SK-N-SH treated with all-trans-retinoic acid at 6 μM for 48 hours (cell line): ENCODE measurements around the gene RFNG.

Source experiments
- TSHZ2 ChIP-seq: fragments of 250-450 bp; sonication (Bioruptor Pico); IDR thresholded peaks from 2 replicates; pipeline ENCODE4 v1.5.0; 2020; ENCODE audit warnings: mild to moderate bottlenecking, moderate library complexity
- ZC3H10 ChIP-seq: fragments of 250-450 bp; sonication (Bioruptor Pico); IDR thresholded peaks from 2 replicates; pipeline ENCODE4 v1.5.1; 2021; ENCODE audit warnings: mild to moderate bottlenecking, moderate library complexity
- ZFP3 ChIP-seq: fragments of 250-450 bp; sonication (Bioruptor Pico); IDR thresholded peaks from 2 replicates; pipeline ENCODE4 v1.5.0; 2020; ENCODE audit warnings: mild to moderate bottlenecking, moderate library complexity
- TF ChIP-seq, protein P1 (sequence below): fragments of 250-450 bp; sonication (Bioruptor Pico); IDR thresholded peaks from 2 replicates; pipeline ENCODE4 v1.8.0; 2020; ENCODE audit warnings: mild to moderate bottlenecking, moderate library complexity, borderline replicate concordance

DNA sequence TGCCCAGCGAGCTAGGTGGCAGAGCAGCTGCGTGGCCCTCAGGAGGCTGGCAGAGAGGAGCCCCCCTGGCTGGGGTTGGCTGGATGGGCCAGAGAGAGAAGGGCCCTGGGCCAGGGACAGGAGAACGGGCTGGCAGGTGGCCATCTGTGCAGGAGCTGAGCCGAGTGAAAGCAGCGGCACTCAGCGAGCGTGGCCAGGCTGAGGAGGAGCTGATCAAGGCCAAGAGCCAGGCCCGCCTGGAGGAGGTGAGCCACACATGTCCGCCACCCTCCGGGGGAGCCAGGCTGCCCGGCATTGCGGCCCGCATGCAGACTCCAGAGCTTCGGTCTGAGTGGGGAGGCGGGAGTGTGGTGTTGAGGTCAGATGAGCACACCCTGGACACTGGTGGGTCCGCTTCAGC, 22.2 kb downstream of the RFNG start:
- TF ChIP-seq ZC3H10 (CRISPR knock-in tag) (no peak), ZFP3 (no peak), TSHZ2 (CRISPR knock-in tag) (no peak)
- TF ChIP-seq, protein P1, sequence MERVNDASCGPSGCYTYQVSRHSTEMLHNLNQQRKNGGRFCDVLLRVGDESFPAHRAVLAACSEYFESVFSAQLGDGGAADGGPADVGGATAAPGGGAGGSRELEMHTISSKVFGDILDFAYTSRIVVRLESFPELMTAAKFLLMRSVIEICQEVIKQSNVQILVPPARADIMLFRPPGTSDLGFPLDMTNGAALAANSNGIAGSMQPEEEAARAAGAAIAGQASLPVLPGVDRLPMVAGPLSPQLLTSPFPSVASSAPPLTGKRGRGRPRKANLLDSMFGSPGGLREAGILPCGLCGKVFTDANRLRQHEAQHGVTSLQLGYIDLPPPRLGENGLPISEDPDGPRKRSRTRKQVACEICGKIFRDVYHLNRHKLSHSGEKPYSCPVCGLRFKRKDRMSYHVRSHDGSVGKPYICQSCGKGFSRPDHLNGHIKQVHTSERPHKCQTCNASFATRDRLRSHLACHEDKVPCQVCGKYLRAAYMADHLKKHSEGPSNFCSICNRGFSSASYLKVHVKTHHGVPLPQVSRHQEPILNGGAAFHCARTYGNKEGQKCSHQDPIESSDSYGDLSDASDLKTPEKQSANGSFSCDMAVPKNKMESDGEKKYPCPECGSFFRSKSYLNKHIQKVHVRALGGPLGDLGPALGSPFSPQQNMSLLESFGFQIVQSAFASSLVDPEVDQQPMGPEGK, result no peak
